HG03060 (cell line): ENCODE results near the gene POLR1G.
"Not testable (repeated sequence)": the region's sequence is repeated elsewhere in the genome, so short reads cannot be mapped to it uniquely, and the experiment has no call there.

Experiments
- ATAC-seq: cut with Tn5 transposase; IDR thresholded peaks from one replicate; pipeline ENCODE4 v1.9.1; 2021; ENCODE audit warnings: low read depth, moderate number of reproducible peaks; ENCODE audit not compliant: unreplicated experiment

POLR1G gene

DNA sequence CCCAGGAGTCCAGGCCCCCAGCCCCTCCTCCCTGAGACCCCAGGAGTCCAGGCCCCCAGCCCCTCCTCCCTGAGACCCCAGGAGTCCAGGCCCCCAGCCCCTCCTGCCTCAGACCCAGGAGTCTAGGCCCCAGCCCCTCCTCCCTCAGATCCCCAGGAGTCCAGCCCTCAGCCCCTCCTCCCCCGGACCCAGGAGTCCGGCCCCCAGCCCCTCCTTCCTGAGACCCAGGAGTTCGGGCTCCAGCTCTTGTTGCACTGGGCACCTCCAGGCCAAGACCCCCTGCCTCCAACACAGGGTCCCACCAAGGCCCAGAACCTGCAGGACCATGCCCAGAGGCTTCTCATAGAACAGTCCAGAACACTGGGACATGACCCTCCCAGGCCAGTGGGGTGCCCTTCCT is 13.5 kb downstream of the POLR1G start:
- ATAC-seq = no peak

DNA sequence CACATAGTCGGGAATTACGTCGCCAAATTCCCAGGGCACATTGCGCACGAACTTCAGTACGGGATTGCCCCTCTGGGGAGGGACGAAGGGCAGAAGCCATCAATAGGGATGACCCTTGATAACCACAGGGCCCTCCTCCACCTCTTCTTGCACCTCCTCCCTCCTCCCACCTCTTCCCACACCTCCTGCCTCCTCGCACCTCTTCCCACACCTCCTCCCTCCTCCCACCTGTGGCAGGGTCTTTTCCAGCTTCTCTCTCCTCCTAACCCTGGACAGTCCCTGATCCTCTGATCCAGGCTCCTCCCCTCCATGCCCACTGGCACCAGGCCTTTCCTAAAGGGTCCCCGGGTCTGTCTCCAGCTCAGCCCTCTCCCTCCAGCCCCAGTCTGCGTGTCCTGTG is 13.9 kb downstream of the POLR1G start:
- no peak for ATAC-seq

DNA sequence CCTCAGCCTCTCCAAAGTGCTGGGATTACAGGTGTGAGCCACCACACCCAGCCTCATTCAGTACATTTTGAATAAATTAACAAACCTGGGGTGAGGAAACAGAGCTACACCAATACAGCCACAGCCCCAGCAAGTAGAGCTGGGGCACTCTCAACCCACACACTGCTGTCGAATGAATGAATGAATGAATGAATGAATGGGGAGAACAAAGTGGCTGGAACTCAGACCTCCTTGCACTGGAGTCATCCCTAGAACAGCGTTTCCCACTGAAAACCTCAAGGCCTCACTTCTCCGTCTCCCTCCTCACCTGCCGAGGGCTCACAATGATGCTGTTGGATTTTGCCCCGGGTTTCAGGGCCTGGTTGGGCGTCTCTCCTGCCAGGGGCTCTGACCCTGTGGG is 14.4 kb downstream of the POLR1G start:
- ATAC-seq = no peak

DNA sequence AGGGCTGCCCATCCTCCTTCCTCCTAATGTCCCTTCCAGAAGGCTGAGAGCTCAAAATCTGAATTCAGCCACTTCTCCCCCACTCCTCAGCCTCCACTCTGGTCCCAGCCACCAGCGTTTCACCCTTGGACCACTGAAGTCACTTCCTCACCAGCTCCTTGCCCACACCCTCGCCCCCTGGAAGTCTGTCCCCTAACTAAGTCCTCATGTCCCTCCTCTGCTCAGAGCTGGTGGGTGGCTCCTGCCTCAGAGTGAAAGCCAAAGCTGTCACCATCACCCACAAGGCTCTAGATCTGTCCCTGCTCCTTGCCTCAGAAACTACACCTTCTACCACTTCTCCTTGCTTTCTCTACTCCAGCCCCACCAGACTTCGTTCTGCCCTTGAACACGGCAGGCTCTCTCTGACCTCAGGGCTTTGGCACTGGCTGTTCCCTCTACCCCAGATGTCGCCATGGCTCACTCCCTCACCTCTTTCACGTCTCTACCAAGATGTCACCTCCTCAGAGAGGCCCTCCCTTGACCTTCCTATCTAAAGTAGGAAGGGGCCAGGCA is 15.6 kb downstream of the POLR1G start:
- ATAC-seq = no peak

DNA sequence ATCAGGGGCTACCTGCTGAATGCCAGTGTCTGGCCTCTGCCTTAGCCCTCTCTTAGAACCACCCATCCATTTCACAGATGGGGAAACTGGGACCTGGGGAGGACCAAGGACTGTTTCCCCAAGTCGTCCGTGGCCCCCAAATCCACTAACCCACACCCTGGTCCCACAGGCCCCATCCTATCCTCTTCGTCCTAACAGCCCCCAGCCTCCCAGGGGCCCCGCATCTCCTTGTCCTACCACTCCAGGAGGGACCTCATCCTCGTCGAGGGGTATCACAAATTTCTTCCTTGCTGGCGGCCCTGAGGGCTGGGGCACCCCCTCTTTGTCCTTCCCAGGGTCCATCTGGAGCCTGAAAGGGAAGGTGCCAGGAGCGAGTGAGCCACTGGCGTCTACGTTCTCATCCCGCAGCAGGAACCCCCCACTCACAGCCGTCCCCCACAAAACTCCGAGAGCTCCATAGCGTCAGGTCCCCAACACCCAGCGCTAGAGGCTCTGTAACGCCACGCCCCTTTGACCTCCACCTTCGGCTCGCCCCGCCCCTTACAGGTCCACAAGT is 16.7 kb downstream of the POLR1G start:
- no peak for ATAC-seq

DNA sequence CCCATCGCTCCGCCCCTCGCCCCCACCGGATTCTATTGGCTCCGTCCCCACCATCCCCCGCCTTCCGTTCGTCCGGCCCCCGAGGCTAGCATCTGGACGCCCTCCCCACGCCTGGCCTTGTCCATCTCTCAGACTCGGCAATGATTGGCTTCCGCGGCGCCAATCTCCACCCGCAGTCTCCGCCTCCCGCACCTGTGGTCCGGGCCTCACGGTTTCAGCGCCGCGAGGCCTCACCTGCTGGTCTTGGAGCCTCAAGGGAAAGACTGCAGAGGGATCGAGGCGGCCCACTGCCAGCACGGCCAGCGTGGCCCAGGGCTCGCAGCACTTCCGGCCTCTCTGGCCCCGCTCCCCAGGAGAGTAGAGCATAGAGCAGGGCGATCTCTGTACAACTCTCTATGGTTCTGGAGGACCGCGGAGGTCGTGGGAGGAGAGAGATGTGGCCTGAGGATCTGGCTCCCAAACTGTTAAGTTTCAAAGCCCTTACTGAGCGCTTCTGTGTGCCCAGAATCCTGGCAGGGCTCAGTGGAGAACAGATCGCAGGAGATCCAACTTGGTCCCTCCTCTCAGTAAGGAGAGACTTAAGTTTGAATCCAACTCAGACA is 17.2 kb downstream of the POLR1G start, which contains the start of gene ERCC1:
Gene ERCC1 (minus strand): TSS at position 329 of the 602 bp plus-strand sequence. CDS start 543 bp downstream, outside the sequence.
- peak; percentile 50 for ATAC-seq

DNA sequence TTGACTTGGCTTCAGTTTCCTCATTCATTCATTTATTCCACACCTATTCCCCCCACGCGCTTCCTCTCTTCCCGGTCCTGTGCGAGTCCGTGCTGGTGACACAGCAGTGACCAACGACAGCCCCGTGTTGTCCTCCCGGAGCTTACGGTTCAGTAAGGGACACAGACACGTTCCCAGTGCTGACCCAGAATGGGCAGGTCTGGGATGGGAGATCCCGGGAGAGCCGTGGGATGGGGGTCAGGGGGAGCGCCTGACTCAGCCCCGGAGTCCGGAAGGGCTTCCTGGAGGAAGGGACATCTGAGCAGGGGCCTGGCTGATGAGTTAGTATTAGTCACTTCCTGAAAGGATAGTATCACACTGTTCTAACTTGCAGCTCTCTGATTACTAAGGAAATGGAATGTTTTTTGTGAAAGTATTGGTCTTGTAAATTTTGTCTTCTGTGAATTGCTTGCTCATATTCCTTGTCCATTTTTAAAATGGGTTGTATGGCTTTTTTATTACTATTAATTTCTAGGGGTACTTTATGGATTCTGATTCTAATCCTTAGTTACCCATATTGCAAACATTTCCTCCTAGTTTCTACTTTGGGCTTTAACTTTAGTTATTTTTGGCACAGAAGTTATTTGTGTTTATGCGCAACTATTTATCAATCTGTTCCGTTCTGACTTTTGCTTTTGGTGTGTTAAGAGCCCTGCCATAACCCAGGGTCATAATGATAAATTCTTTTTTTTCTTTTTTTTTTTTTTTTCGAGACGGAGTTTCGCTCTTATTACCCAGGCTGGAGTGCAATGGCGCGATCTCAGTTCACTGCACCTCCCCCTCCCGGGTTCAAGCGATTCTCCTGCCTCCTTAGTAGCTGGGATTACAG is 18.0 kb downstream of the POLR1G start:
- no peak for ATAC-seq

DNA sequence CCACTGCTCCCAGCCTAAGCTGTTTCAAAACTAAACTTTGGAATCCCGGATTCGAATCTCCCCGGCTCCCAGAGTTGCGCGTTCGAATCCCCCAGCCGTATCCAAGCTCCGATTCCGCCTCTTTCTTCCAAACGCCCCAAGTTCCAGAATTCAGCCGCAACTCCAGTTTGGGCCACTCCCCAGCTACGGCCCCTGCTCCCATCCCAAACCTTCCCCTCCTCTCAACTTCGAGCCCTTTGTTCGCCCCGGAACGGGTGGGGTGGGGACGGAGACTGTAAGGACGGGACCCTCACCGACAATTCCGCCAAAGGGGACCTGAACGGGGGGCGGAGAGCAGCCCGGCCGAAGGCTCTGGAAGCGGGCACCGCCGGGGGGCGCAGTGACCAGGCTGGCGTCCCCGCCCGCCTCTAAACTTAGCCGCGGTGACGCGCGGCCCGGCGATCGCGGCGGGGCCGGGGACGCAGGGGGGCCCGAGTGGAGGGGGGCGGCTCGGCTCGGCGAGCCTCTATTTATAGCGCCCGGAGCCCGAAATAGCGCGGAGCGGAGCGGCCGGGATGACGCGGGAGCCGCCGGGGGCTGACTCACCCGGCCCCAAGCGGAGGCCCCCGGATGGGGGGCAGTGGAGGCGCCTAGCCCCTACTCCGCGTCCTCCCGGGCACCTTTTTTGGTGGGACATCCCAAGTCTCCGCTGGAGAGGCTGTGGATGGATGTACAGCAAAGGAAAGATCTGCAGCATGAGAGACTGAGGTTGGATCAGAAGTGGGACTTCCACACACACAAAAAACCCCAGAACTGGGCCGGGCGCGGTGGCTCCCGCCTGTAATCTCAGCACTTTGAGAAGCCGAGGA is 22.2 kb downstream of the POLR1G start:
- no peak for ATAC-seq

DNA sequence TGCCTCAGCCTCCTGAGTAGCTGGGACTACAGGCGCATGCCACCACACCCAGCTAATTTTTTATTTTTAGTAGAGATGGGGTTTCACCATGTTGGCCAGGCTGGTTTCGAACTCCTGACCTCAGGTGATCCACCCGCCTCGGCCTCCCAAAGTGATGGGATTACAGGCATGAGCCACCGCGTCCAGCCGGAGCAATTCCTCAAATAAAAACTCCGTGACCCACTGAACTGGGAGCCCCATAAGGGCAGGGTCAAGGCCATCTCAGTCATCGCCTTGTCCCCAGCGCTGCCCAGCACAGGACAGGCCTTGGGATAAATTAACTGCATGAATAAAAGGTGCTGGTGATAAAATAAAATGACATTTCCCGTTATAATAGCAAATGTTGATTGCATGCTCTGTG is 23.5 kb downstream of the POLR1G start:
- not testable (repeated sequence) for ATAC-seq

DNA sequence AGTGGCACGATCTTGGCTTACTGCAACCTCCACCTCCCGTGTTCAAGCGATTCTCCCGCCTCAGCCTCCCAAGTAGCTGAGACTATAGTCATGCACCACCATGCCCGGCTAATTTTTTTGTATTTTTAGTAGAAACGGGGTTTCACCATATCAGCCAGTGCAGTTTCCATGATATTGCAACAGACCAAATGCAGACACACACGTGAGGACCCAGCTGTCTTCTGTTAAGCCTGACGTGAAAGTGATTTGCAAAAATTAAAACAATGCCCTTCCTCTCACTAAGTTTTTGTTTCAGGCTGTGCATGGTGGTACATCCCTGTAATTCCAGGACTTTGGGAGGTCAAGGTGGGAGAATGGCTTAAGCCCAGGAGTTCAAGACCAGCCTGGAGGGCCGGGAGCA is 24.6 kb downstream of the POLR1G start:
- not testable (repeated sequence) for ATAC-seq

DNA sequence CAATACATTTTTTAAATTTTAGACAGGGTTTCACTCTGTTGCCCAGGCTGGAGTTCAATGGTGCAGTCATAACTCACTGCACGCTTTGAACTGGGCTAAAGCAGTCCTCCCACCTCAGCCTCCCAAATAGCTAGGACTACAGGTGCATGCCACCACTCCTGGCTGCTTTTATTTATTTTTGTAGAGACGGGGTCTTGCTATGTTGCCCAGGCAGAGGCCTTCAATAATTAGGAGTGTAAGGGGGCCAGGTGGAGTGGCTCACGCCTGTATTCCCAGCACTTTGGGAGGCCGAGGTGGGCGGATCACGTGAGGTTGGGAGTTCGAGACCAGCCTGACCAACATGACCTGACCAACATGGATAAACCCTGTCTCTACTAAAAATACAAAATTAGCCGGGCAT is 26.1 kb downstream of the POLR1G start:
- ATAC-seq = not testable (repeated sequence)

DNA sequence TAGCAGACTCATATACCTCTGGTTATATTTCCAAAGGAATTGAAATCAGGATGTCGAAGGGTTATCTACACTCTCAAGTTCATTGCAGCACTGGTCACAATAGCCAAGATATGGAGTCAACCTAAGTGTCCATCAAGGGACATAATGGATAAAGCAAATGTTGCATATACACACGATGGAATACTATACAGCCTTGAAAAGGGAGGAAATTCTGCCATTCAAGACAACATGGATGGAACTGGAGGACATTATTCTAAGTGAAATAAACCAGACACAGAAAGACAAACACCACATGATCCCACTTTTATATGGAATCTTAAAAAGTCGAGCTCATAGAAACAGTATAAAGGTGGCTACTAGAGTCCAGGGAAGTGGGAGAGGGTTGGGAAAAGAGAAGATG is 30.9 kb downstream of the POLR1G start:
- no peak for ATAC-seq

DNA sequence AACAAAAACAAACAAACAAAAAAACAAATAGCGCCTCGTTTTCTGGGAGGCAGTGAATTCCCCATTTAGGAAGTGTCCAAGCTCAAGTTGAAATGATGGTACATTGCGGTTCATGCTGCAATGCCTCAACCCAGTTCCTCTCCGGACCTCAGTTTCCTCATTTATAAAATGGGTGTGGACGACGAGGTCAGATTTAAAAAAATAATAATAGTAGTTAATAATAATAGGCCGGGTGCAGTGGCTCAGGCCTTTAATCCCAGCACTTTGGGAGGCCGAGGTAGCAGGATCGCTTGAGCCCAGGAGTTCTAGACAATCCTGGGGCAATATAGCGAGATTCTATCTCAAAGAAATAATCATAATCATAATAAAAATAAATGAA is 32.7 kb downstream of the POLR1G start:
- ATAC-seq = no peak

DNA sequence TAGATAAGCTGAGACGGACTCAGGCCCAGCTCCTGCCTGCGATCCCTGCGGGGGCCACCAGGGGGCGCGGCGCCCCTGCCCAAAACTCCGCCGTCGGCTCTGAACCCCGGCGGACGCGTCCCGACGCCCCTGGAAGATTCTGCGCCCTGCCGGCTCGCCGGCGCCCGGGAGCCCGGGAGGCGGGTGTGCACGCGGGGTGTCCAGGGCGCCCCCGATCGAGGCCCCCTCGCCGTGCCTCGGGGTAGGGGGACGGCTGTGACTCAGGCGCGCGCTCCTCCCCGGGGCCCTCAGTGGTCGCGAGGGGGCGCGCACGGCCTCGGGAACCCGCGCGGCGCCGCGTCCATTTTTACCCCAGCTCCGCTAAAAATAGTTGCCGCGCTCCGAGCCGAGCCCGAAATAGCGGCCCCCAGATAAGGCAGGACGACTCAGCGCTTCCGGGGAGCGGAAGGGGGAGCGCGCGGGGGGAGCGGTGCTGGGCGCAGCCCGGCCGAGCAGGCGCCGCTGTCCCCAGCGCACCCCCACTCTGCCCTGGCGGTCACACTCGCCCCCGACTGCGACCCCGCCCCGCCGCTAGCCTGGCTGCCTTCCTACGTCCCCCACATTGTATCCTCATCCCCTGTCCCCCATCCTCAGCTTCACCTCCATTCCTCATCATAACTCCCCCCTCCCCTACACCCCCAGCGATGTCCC is 33.3 kb downstream of the POLR1G start:
- ATAC-seq = no peak

DNA sequence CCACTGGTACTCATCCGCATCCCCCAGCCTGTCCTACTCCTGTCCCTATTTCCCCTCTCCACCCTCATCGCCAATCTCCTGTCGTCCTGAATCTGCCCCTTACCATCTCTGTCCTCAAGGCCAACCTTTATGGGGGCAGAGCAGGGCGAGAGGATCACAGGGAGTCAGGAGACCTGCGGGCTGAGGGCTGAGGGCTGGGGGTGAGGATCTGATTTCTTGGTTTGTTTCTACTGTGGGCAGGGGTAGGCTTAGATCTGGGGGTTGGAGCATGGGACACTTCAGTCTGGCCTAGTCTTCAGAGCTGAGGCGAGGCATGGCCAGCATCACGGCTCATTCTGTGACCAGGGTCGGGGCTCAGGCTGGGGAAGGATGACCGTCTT is 33.8 kb downstream of the POLR1G start:
- no peak for ATAC-seq

DNA sequence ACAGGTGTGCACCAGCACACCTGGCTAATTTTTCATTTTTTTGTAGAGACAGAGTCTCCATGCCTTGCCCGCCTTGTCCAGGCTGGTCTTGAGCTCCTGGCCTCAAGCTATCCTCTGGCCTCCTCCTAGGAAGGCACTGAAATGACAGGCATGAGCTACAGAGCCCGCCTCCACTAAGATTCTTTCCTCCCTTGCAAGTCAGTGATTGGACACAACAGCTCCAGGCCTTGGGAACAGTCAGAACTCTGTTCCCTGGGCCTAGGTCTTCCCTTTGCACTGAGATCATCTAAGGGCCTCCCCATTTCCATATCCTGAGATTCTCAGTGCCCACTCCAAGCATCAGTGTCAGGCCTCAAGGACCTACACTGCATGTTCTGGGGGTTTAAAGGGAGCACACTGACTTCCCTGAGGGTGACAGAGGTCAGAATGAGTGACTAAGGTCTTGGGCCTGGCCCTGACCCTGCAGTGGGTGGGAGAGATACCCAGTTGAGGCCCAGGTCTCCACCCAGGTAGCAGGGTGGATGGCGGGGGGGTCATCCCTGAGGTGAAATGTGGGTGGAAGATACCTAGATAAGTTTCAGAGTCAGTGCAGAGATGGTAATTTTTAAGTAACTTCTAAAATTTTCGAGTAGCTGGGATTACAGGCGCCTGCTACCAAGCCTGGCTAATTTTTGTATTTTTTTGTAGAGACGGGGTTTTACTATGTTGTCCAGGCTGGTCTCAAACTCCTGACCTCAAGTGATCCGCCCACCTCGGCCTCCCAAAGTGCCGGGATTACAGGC is 34.6 kb downstream of the POLR1G start:
- ATAC-seq = no peak

DNA sequence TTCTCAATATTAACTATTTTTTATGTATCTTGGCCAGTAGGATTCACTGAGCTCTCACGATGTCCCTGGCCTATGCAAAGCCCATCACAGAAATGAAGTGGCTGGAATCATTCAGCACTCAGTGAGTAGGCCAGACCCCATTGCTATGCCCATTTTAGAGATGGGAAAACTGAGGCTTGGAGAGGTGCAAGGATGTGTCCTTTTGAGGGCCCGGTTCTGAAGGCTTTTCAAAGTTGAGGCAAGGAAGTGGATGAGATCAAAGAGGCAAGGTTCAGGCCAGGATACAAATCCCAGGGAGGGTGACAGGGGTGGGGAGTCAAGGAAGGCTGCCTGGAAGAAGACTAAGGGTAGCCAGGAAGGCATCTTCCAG is 35.9 kb downstream of the POLR1G start:
- ATAC-seq = no peak

DNA sequence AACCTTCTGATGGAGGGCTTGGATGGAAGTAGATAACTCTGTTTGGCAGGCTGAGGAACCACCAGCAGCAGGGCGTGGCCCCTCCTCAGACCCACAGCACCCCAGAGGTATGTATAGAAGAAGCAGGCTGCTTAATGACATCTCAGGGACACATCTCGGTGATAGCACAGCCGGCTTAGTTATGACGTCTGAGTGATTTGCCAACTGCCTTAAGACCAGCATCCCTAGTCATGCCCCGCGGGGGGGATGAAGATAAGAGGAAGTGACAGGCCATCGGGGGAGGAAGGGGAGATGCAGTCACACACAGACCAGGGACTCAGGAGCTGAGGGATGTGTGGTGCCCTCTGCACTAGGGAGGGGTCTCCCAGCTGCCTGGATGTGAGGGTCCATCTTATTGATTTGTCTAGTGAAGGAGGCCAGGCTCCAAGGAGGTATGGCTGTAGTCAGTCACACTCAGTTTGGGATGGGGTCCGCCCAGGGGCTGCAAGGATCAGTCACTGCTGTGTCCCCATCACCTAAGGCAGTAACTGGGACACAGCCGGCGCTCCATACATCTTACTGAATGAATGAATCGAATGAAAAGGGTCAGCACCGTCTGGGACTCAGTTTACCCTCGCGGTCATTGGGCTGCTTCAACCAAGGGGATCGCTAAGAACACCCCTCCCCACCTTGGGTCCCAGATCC is 36.5 kb downstream of the POLR1G start:
- no peak for ATAC-seq
